GM12872 (cell line): ENCODE data around the gene KRTAP5-2.

Source experiments
- CTCF ChIP-seq: IDR thresholded peaks from 3 replicates; pipeline ENCODE4 v1.5.1; 2011; ENCODE audit warnings: low read depth, mild to moderate bottlenecking, low read length, moderate library complexity; ENCODE audit not compliant: insufficient read depth

Gene KRTAP5-2

GRCh38 chr11:1604181-1604580 is 6.1 kb upstream of the KRTAP5-2 start:
- TF ChIP-seq CTCF, result no peak

- TF ChIP-seq CTCF, result no peak
Observed at GRCh38 chr11:1603629-1604028, 5.5 kb upstream of the KRTAP5-2 start.

- no peak for TF ChIP-seq CTCF
Observed at GRCh38 chr11:1600626-1601025, 2.5 kb upstream of the KRTAP5-2 start.

GRCh38 chr11:1598816-1599215 is 722 bp upstream of the KRTAP5-2 start:
- TF ChIP-seq CTCF, result no peak

- no peak for TF ChIP-seq CTCF
Observed at GRCh38 chr11:1597331-1597993, 632 bp downstream of the KRTAP5-2 start.

- no peak for TF ChIP-seq CTCF
Observed at GRCh38 chr11:1592628-1593027, 5.5 kb downstream of the KRTAP5-2 start.

- no peak for TF ChIP-seq CTCF
Observed at GRCh38 chr11:1589996-1590395, 8.1 kb downstream of the KRTAP5-2 start.
